WI38 (cell line): Measurements from ENCODE around the gene UNC45A.
A peak's percentile ranks its signal among the peaks of the same experiment; 100 is the strongest.

ENCODE experiments used
- H3K4me3 ChIP-seq: 2 replicates; pipeline ENCODE4 v1.5.1; 2011; ENCODE audit warnings: low read depth, mild to moderate bottlenecking, control low read depth, low read length
- CTCF ChIP-seq: IDR thresholded peaks from 2 replicates; pipeline ENCODE4 v1.5.1; 2012; ENCODE audit warnings: low read depth, mild to moderate bottlenecking, control low read depth, low read length

UNC45A gene

GRCh38 chr15:90947577-90948357 is 12.7 kb downstream of the UNC45A start:
- no peak overlapping the region for H3K4me3 ChIP-seq
- TF ChIP-seq CTCF: no peak

- no peak overlapping the region for H3K4me3 ChIP-seq
- no peak for TF ChIP-seq CTCF
Measured at GRCh38 chr15:90948506-90948905, 13.4 kb downstream of the UNC45A start.

- H3K4me3 ChIP-seq: no peak overlapping the region
- no peak for TF ChIP-seq CTCF
Measured at GRCh38 chr15:90949979-90950675, 15.0 kb downstream of the UNC45A start.

GRCh38 chr15:90950676-90951075 is 15.6 kb downstream of the UNC45A start:
- H3K4me3 ChIP-seq: no peak overlapping the region
- TF ChIP-seq CTCF: no peak

GRCh38 chr15:90952901-90953677 is 18.0 kb downstream of the UNC45A start:
- TF ChIP-seq CTCF: no peak
- H3K4me3 ChIP-seq: no peak overlapping the region

GRCh38 chr15:90953947-90954711 is 19.0 kb downstream of the UNC45A start:
- H3K4me3 ChIP-seq: peak overlapping the region; percentile 77
- no peak for TF ChIP-seq CTCF
